Kidney epithelial cell (primary cell): ENCODE data around the gene ASB8. TPM values are rescaled to one million over a fixed set of nuclear protein-coding genes. Genes with fewer than 3 reads are reported as not detected.
"Not testable (repeated sequence)": the region's sequence is repeated elsewhere in the genome, so short reads cannot be mapped to it uniquely, and the experiment has no call there.

ENCODE experiments used
- DNase-seq: peaks from one replicate; pipeline ENCODE4 v3.0.0-alpha.2; 2010; ENCODE audit warnings: low read depth
- H3K27me3 ChIP-seq: 2 replicates; pipeline ENCODE4 v1.6.0; 2011; ENCODE audit warnings: low read length; ENCODE audit not compliant: control insufficient read depth, insufficient read depth
- H3K36me3 ChIP-seq: 2 replicates; pipeline ENCODE4 v1.5.1; 2011; ENCODE audit warnings: low read length; ENCODE audit not compliant: control insufficient read depth, insufficient read depth
- H3K4me3 ChIP-seq: 2 replicates; pipeline ENCODE4 v1.5.1; 2011; ENCODE audit warnings: low read depth, mild to moderate bottlenecking, control low read depth, low read length
- CTCF ChIP-seq: IDR thresholded peaks from 2 replicates; pipeline ENCODE4 v1.5.1; 2011; ENCODE audit warnings: mild to moderate bottlenecking, moderate library complexity, low read length, control low read depth, inconsistent platforms; ENCODE audit not compliant: insufficient read depth, poor library complexity, severe bottlenecking
- total RNA-seq: library from RNA; depleted of rRNA; stranded (reverse); fragments of >200 nt; gene quantifications from 2 replicates; pipeline ENCODE4 v1.2.3, GENCODE V29; 2015

The ASB8 gene
- total RNA-seq, 1 donor from 2014 or later: 20.2 TPM

GRCh38 chr12:48157889-48158370 is 615 bp upstream of the ASB8 start:
- no peak for DNase-seq
- no peaks in the 10 kb centered on the region for H3K27me3 ChIP-seq
- no peaks in the 10 kb centered on the region for H3K36me3 ChIP-seq
- peak overlapping the region; percentile 97 for H3K4me3 ChIP-seq
- TF ChIP-seq CTCF: no peak

GRCh38 chr12:48156652-48157017 is 680 bp downstream of the ASB8 start:
- DNase-seq: no peak
- no peak for TF ChIP-seq CTCF
- Histone ChIP-seq H3K4me3 (peak overlapping the region; percentile 97), H3K36me3 (no peaks in the 10 kb centered on the region), H3K27me3 (no peaks in the 10 kb centered on the region)

- H3K27me3 ChIP-seq, H3K36me3 ChIP-seq, H3K4me3 ChIP-seq, DNase-seq: not testable (repeated sequence)
Observed at GRCh38 chr12:48155786-48156185, 1.5 kb downstream of the ASB8 start.

GRCh38 chr12:48151103-48151771 is 6.1 kb downstream of the ASB8 start:
- no peaks in the 10 kb centered on the region for H3K27me3 ChIP-seq
- H3K4me3 ChIP-seq: no peak overlapping the region
- no peak for DNase-seq
- no peak for TF ChIP-seq CTCF
- no peaks in the 10 kb centered on the region for H3K36me3 ChIP-seq

- H3K36me3 ChIP-seq: no peaks in the 10 kb centered on the region
- H3K4me3 ChIP-seq: no peak overlapping the region
- DNase-seq: no peak
- TF ChIP-seq CTCF: no peak
- H3K27me3 ChIP-seq: no peaks in the 10 kb centered on the region
Observed at GRCh38 chr12:48145981-48146380, 11.3 kb downstream of the ASB8 start.

GRCh38 chr12:48143898-48144297 is 13.4 kb downstream of the ASB8 start:
- Histone ChIP-seq H3K36me3 (no peaks in the 10 kb centered on the region), H3K27me3 (no peaks in the 10 kb centered on the region), H3K4me3 (no peak overlapping the region)
- DNase-seq: no peak
- TF ChIP-seq CTCF: no peak
